Stomach (tissue), 4 donors: Measurements from ENCODE around the gene FOXL1.

Source experiments
- CTCF ChIP-seq, 7 experiments: fragments of 450-650 bp in 4 of 7; fragments of 200-600 bp in 3 of 7; sonication (generic) in 3 of 7; IDR thresholded peaks; one replicate each; pipeline ENCODE4 v1.5.1; 2016 to 2019; ENCODE audit warnings: antibody characterized with exemption in 7 of 7, control low read depth in 2 of 7, mild to moderate bottlenecking in 1 of 7
- EP300 ChIP-seq: sonication (generic); formaldehyde crosslinking; IDR thresholded peaks from one replicate; pipeline ENCODE4 v1.6.1; 2017; ENCODE audit warnings: antibody characterized with exemption
- POLR2A ChIP-seq, 4 donors: fragments of 450-650 bp; IDR thresholded peaks; one replicate each; pipeline ENCODE4 v1.6.1; 2016; ENCODE audit warnings: antibody characterized with exemption in 4 of 4, control low read depth in 2 of 4, mild to moderate bottlenecking in 1 of 4, moderate library complexity in 1 of 4
- POLR2AphosphoS5 ChIP-seq, 3 donors: sonication (generic); formaldehyde crosslinking; IDR thresholded peaks; one replicate each; pipeline ENCODE4 v1.6.1; 2016; ENCODE audit warnings: antibody characterized with exemption in 3 of 3

GRCh38 chr16:86580791-86581170 lies 2.4 kb downstream of the FOXL1 start:
- TF ChIP-seq POLR2A (IDR thresholded peaks at IDR 0.05), result no peak
- no peak for TF ChIP-seq EP300
- no peak for TF ChIP-seq CTCF (IDR thresholded peaks at IDR 0.05)
- no peak for TF ChIP-seq POLR2AphosphoS5 (IDR thresholded peaks at IDR 0.05)
